Measurements from ENCODE around the gene IL5. TPM values are rescaled to one million over a fixed set of nuclear protein-coding genes. Genes with fewer than 3 reads are reported as not detected.

The IL5 gene
- total and polyA plus RNA-seq, 2 of the 13 experiments (the other 11 are each of a cell fraction or from before 2014, with no cell fraction given): not detected

DNA sequence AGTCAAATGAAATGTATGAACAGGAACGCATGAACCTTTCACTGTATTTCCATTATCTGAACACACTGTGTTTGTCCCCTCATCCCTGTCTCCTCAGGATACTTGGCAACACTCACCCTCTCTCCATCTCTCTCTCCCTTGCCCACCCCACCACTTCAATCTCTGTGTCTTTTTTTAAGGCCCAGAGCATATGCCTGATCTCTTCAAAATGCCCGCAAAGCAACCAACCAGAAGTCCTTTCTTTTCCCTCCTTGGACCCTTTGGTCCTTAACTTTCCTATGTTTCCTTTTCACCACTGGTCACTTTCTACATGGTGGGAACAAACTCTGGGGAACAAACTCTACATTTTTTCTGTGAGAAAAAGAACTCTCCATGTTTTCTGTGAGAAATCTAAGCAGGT is 49.5 kb downstream of the IL5 start:
- in situ Hi-C loops (cut with HindIII; ENCODE audit: extremely low pct_ligation_motif_present, low pct_unique_long_range_greater_than_20kb) (loop anchor here (10.0 kb wide), 3 partner anchors 69 to 199 kb away; partner anchors contain the start of gene SLC22A4), intact Hi-C loops (cut with micrococcal nuclease; ENCODE audit: unreplicated experiment) (no loop called here)
- Histone ChIP-seq H3K4me2 (ENCODE audit: low read depth, low read length) (no peak overlapping the region), H4K20me1 (ENCODE audit: insufficient read depth, low read length) (peaks cover 3% of the 10 kb centered on the region; the same call in 1 of the 2 replicates), H3K9me3 (ENCODE audit: low read length) (no peaks in the 10 kb centered on the region), H3K27ac (ENCODE audit: extremely low read length, insufficient read depth, low read length) (no peak overlapping the region), H3K27me3 (ENCODE audit: control insufficient read depth in 1 of 2, insufficient read depth in 2 of 2, low read length in 2 of 2) (no peaks in the 10 kb centered on the region), H3K4me1 (ENCODE audit: insufficient read depth, low read length) (peaks cover 55% of the 10 kb centered on the region), H3K4me3 (replicated peaks in 1 of 3; ENCODE audit: insufficient read depth in 1 of 3, low read depth in 2 of 3, low read length in 3 of 3) (no peak overlapping the region), H2AFZ (ENCODE audit: low read length) (no peak overlapping the region), H3K36me3 (replicated peaks in 1 of 2; ENCODE audit: control insufficient read depth in 1 of 2, insufficient read depth in 2 of 2, low read length in 2 of 2) (peaks cover 0 to 1% of the 10 kb centered on the region in 2 experiments; a peak in 1 of 5 replicates), H3K9ac (ENCODE audit: insufficient read depth, low read depth, low read length) (no peak overlapping the region), H3K79me2 (ENCODE audit: insufficient read depth, low read length) (peaks cover 5% of the 10 kb centered on the region)
- CTCF ChIA-PET (ENCODE audit: low intra/inter-chr PET ratio, low total read pairs): no interaction called here
- POLR2A ChIA-PET: interaction anchor here (5.7 kb wide), 1 partner anchor 15 kb away, joined by 45 read pairs; no protein-coding TSS in a partner anchor
- ATAC-seq (no peak), DNase-seq (ENCODE audit: low spot score) (no peak), FAIRE-seq (no peak)
- 98% methylated on average over 2 of the region's 2 CpGs for WGBS (ENCODE audit: low lambda C conversion rate)
- TF ChIP-seq SMC3 (IDR thresholded peaks at IDR 0.05; ENCODE audit: low read length) (no peak), ATF4 (CRISPR knock-in tag; IDR thresholded peaks at IDR 0.05) (no peak), ZNF441 (CRISPR knock-in tag; IDR thresholded peaks at IDR 0.05; ENCODE audit: borderline replicate concordance) (no peak), CHCHD3 (CRISPR knock-in tag; IDR thresholded peaks at IDR 0.05) (no peak), CENPBD1 (CRISPR knock-in tag; IDR thresholded peaks at IDR 0.05; ENCODE audit: borderline replicate concordance, low read depth) (no peak), ZNF772 (CRISPR knock-in tag; IDR thresholded peaks at IDR 0.05) (no peak), IRF9 (CRISPR knock-in tag; IDR thresholded peaks at IDR 0.05; ENCODE audit: borderline replicate concordance) (no peak), DNMT3B (CRISPR knock-in tag; conservative IDR thresholded peaks at IDR 0.05) (no peak), DPF2 (CRISPR knock-in tag; IDR thresholded peaks at IDR 0.05; ENCODE audit: borderline replicate concordance, low read depth) (no peak), ZNF619 (CRISPR knock-in tag; IDR thresholded peaks at IDR 0.05) (no peak), GABPA (IDR thresholded peaks at IDR 0.05; ENCODE audit: low read depth, low read length) (no peak), GABPA (CRISPR knock-in tag; IDR thresholded peaks at IDR 0.05; ENCODE audit: low read depth) (no peak), GATAD2A (CRISPR knock-in tag; IDR thresholded peaks at IDR 0.05) (no peak), FOSL2 (CRISPR knock-in tag; IDR thresholded peaks at IDR 0.05) (no peak), HNRNPH1 (optimal IDR thresholded peaks at IDR 0.05; ENCODE audit: low read depth, low read length) (no peak), PRDM15 (CRISPR knock-in tag; IDR thresholded peaks at IDR 0.05) (no peak), IRX3 (CRISPR knock-in tag; IDR thresholded peaks at IDR 0.05; ENCODE audit: borderline replicate concordance, low read depth) (no peak)
- TF ChIP-seq, protein P1, sequence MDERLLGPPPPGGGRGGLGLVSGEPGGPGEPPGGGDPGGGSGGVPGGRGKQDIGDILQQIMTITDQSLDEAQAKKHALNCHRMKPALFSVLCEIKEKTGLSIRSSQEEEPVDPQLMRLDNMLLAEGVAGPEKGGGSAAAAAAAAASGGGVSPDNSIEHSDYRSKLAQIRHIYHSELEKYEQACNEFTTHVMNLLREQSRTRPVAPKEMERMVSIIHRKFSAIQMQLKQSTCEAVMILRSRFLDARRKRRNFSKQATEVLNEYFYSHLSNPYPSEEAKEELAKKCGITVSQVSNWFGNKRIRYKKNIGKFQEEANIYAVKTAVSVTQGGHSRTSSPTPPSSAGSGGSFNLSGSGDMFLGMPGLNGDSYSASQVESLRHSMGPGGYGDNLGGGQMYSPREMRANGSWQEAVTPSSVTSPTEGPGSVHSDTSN (CRISPR knock-in tag; IDR thresholded peaks at IDR 0.05): no peak
- no TSS peak for BruUV-seq (replicated peaks)

All from HepG2 (cell line).